ENCODE results near the gene TBC1D22A.

GRCh38 chr22:47126344-47126811 is 363.9 kb downstream of the TBC1D22A start:
- TF ChIP-seq CTCF (IDR thresholded peaks at IDR 0.05 in 2 of 3, conservative IDR thresholded peaks at IDR 0.05 in 1 of 3; ENCODE audit: borderline replicate concordance in 1 of 3, insufficient read depth in 1 of 3, low read depth in 2 of 3, low read length in 2 of 3) (no peak), EZH2phosphoT487 (IDR thresholded peaks at IDR 0.05; ENCODE audit: borderline replicate concordance) (no peak), POLR2AphosphoS5 (IDR thresholded peaks at IDR 0.05; ENCODE audit: low read depth, low read length) (no peak), REST (IDR thresholded peaks at IDR 0.05; ENCODE audit: low read depth) (no peak), ZBTB33 (IDR thresholded peaks at IDR 0.05; ENCODE audit: extremely low read depth, insufficient replicate concordance, low read length) (no peak), POLR2A (IDR thresholded peaks at IDR 0.05; ENCODE audit: borderline replicate concordance, extremely low read depth, insufficient read depth, insufficient read length) (no peak), RAD21 (IDR thresholded peaks at IDR 0.05; ENCODE audit: low read depth) (no peak), YY1 (IDR thresholded peaks at IDR 0.05; ENCODE audit: extremely low read depth, insufficient replicate concordance, low read depth, low read length) (no peak), SRF (IDR thresholded peaks at IDR 0.05; ENCODE audit: low read depth) (no peak)
